HG03196 (cell line): ENCODE data around the gene STX5.
"Not testable (repeated sequence)": the region's sequence is repeated elsewhere in the genome, so short reads cannot be mapped to it uniquely, and the experiment has no call there.

Source experiments
- ATAC-seq: cut with Tn5 transposase; IDR thresholded peaks from one replicate; pipeline ENCODE4 v1.9.1; 2021; ENCODE audit not compliant: unreplicated experiment

The STX5 gene

DNA sequence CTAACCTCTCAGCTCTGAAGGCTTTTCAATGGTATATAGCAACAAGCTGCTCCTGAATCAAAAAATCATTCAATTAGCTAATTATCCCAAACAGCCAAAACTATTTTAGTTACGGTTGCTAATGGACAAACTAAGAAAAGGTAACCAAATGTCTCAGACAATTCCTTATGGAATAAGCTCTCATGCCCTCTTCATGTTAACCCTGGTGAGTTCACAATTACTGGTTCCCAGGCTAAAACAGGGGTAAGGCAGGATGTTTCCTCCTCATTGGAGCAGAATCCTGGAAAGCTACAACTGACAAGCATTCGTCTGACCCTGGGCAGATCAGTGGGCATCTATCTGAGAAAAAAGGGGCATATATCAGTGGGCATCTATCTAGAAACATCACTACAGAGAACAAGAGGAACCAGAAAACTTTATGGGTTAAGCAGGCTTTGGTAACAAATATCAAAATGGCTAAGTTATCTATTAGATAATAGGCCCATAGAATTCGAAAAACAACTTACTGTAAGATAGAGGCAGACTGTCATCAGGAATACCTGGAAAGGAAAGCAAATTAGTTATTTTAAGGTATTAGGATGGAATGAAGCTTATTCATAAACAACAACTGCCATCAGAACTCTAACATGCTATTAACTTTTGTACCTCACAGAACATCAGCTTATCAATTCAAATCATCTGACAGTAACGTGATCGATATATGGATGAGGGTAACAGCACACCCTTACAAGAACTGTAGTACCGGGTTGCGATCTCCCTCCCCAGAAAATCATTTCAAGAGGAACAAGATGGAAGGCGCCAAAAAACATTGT, 22.4 kb upstream of the STX5 start:
- no peak for ATAC-seq

DNA sequence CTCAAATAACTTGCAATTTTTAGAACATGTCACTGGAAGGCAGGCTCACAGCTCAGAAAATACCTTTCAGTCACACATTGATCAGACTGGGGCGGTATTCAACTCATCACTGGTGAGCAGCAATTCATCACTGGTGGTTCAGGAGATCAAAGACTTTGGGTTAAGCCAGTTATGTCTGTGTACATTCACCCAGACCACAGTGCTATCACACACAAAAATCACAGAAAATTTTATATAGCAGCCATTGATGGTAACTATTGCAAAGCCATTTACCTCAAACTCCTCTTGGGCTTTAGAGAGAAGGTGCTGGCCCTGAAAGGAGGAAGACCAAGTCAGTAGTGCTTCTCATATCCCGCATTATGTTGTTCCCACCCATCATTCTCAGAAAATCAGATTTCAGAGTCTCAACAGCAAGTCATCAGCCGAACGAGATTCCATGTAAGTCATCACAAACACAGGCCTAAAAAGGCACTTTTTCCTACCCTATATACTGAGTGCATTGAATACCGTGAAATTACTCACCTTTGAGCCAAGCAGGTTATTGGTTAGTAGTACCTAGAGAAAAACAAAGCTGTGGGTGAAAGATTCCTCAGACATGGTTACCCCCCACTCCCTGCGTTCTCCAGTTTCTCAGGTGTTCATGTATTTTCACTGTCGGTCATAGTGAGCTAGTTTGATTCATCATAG, 21.6 kb upstream of the STX5 start:
- ATAC-seq = no peak

DNA sequence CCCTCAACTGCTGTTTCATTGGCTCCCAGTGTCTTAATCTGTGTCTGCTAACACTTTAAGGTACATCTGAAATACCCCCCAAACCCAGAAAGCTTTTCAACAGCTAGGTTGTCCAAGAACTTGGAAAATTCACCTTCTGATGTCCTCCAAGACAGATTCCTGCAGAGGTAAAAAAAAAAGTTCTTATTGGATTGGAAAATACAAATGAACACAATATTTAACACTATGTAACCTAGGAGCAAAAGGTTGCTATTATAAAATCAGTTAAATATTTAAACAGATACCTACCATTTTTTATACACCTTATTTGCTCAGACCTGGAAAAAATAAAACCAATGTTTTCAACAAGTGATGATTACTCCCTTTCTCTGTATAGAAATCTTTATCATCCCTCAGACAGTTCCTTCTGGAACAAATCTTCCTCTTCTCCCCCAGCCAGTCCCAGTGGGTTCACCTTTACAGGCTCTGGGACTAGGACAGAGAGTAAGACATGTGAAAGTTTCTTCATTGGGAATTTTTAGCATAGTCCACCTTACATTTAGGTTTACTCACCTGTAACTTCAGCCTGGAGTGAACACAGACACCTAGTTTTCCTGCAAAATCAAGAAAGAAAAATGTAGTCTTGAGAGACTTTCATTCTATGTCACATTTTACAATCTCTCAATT, 20.8 kb upstream of the STX5 start:
- no peak for ATAC-seq

DNA sequence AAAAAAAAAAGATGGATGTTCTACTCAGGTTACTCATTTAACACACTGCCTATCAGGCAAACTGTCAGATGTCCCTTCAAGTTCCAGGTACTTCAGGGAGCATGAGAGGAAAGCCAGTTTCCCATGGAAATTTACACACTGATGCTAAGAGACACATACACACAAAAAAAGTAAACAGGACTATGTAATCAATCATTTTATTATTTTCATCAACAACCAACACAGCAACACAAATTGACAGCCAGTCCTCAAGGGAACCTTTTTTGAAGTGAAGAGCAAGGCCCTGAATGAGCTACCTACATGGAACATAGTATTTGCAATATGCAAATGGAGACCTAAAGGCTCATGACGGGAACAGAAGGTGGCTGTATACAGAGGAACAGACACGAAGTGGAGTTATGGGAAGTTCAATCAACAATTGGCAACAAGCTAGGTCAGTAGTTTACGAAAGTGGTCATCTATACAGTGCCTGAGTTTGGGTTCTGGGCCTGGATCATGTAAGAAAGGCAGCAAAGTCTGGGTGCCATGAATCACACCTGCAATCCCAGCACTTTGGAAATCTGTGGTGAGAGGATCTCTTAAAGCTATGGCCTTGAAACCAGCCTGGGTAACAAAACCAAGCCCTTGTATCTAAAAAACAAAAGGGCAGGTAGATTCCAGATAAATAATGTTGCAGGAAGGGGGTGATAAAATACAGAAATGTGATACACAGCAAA, 20.1 kb upstream of the STX5 start:
- ATAC-seq = no peak

DNA sequence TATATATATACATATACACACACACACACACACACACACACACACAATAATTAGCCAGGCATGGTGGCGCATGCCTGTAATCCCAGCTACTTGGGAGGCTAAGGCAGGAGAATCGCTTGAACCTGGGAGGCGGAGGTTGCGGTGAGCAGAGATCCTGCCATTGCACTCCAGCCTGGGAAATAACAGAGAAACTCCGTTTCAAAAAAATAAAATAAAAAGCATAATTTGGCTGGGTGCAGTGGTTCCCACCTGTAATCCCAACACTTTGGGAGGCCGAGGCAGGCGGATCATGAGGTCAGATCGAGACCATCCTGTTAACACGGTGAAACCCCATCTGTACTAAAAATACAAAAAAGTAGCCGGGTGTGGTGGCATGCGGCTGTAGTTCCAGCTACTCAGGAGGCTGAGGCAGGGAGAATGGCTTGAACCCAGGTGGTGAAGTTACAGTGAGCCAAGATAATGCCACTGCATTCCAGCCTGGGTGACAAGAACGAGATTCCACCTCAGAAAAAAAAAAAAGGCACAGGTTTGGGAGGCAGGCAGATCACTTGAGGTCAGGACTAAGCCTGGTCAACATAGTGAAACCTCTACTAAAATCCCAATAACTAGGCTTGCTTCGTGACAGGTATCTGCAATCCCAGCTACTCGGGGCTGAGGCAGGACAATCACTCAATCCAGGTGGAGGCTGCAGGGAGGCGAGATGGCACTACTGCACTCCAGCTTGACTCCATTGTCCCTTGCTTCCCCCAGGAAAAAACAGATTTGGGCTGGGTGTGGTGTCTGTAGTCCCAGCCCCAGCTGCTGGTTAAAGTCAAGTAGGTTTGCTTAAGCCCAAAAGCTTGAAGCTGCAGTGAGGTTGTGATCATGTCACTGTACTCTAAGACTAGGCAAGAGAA, 19.3 kb upstream of the STX5 start:
- no peak for ATAC-seq

DNA sequence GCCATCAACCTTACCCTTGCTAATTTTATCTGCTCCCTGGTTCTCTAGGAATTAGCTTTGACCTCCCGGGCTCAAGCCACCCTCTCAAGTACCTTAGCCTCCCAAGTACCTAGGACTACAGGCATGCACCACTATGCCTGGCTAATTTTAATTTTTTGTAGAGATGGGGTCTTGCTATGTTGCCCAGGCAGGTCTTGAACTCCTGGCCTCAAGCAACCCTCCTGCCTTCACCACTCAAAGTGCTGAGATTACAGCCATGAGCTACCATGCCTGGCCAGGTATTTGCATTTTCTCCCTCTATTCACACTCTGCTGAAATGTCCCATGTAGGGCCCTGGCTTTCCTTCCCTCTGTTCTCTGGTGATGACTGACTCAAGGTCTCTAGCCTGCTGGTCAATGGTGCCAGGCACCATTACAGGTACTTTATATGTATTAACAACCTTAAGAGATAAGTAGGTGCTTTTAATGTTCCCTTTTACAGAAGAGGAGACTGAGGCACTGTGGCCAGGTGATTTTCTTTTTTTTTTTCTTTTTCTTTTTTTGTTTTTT, 16.0 kb upstream of the STX5 start:
- ATAC-seq = no peak

DNA sequence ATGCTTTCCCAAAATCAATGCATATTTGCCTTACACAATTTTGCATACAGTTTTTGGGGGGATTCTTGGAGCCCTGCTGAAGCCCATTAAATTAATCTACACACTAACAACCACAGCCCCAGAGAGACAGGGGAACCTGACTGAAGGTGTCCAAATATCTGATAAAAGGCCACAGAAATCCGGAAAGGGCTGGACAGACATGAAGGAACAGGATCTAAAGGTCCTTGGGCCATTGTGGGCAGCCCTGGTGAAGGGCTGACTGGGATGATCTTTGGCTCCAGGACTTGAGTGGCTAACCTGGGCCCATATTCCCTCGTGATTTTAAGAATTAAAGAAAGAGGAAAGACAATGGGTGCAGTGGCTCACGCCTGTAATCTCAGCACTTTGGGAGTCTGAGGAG, 14.3 kb upstream of the STX5 start:
- no peak for ATAC-seq

DNA sequence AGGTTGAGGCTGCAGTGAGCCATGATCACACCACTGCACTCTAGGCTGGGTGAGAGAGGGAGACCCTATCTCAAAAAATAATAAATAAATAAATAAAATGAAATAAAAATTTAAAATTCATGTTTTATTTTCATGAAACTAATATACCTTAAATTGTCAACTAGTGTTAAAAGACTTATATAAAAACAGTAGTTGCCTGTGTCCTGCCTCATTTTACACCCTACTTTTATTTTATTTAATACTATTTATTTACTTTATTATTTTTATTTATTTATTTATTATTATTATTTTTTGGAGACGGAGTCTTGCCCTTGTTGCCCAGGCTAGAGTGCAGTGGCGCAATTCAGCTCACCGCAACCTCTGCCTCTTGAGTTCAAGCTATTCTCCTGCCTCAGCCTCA, 12.3 kb upstream of the STX5 start:
- ATAC-seq = no peak

DNA sequence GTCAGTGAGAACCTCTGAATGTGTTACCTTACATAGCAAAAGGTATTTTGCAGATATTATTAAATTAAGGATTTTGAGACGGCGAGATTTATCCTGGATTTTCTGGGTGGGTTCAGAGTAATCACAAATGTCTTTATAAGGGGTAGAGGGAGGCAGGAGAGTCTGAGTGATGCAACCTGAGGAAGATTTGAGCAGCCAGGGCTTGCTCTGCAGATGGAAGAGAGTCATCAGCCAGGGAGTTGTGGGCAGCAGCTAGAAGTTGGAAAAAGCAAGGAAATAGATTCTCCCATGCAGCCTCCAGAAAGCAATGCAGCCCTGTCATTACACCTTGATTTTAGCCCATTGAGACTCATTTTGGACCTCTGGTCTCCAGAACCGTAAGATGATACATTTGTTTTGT, 11.6 kb upstream of the STX5 start:
- ATAC-seq = no peak

DNA sequence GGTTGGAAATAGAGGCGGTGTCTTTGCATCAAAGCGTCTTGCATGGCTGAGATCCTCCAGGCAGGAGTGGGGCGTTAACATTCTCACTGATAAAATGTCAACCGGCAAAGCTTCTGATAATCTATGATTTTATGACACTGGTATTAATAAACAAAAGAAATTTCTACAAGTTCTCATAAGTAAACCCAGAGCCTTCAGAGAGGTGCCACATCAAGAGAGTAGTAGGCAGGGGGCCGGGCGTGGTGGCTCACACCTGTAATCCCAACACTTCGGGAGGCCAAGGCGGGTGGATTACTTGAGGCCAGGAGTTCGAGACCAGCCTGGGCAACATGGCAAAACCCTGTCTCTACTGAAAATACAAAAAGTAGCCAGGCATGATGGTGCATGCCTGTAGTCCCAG, 11.0 kb upstream of the STX5 start:
- not testable (repeated sequence) for ATAC-seq

DNA sequence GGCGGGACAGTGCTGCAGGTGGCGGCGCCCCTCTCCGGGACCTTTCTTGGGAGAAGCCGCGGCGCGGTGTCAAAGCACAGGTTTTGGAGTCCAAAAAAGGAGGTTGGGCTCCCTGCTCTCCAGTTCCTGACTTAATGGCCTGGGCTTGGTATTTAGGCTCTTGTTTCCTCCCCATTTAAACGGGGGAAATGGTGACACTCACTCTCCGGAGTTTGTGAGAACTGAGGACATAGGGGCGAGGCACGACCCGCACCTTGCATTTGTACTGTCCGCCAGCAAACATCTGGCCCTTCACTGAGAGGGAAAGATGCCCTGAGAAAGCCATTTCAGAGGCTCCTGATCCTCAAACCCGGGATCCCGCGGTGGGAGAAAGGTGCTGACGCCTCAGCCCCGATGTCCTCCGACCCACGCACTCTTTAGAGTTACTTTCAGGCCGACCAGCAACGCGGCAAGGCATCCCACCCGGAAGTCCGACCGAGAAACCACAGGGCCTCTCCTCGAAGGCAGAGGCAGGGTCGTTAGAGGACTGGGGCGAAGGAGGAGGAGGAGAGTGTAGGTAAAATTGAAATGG, 10.4 kb upstream of the STX5 start:
- ATAC-seq = no peak

DNA sequence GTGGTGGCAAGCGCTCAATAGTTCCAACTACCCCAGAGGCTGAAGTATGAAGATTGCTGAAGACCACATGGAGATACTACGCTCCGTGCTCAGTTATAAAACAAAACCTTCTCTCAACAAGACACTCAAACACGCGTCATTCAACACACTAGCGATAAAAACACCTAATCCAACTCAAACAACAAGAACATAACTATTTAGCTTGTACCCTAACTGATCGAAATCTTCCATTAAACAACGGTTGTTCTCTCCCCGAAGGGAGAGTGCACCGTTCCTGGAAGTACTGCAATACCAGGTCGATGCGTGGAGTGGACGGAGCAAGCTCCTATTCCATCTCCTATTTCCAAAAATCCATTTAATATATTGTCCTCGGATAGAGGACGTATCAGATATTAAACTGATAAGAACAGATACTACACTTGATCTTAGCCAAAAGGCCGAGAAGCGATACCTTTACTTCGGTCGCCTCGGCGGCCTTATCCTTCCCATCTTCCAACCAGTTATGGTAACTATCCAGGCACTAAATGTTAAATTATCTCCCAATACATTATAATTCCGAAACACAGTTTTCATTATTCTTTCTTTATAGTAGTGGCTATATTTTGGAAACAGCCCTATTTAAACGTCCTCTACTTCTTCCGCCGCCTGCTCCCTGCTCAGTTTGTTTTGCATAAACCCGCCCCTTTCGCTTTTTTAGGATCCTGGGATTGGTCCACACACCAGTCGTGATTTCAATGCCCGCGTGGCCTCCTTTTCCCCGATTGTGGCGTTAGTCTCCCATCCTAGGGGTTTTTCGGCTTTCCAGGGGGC, 9.7 kb upstream of the STX5 start:
- peak; percentile 38 for ATAC-seq

DNA sequence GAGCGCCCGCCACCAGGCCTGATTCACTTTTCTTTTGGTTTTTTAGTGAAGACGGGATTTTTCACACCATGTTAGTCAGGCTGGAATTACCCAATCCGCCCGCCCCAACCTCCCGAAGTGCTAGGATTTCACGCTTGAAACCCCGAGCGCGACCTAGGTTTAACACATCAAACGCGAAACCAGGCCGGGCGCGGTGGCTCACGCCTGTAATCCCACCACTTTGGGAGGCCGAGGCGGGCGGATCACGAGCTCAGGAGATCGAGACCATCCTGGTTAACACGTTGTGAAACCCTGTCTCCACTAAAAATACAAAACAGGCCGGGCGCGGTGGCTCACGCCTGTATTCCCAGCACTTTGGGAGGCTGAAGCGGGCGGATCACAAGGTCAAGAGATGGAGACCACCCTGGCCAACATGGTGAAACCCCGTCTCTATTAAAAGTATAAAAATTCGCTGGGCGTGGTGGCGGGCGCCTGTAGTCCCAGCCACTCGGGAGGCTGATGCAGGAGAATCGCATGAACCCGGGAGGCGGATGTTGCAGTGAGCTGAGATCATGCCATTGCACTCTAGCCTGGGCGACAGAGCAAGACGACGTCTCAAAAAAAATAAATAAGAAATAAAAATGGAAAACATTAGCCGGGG, 9.0 kb upstream of the STX5 start:
- not testable (repeated sequence) for ATAC-seq

DNA sequence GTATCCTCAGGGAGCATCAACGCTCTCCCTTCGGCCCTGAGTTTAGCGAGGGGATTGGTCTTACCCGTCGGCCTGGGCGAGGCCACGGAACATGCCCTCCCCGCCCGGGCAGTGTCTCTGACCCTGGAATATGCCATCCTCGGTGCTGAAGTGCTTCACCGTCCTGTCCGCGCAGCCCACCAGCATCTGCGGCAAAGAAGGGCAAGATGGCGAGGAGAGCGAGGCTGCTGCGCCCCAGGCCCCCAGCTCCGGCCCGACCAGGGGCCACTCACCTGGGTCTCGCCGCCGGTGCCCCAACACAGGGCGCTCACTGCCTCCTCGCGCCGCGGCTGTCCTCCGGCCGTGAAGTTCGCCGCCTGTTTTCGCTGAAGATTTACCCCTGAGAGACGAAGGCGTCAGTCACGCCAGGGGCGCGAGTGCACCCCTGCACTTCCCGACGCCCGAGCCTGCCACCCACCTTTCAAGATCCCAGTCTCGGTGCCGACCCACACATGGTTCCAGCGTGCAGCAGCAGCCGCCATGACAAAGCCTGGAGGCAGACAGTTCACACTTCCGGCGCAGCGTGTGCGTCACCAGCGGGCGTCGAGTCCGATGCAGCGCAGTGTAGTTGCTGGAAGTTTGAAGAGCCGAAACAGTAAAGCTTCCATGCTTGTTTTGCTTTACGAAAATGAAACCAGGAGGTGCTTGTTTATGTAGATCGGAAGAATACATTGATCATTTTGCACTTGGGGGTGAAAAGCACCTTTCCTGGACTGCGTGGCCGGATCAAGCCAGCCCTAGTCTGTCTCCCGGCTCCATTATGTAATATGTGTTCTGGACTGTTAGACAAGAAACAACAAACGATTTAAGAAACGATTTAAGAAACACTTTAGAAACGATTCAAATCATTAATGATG, 7.4 kb upstream of the STX5 start, which contains the start of gene WDR74:
Gene WDR74 (minus strand): TSS at position 541 of the 896 bp plus-strand sequence. CDS start 20 bp downstream, at position 521.
- peak; percentile 48 for ATAC-seq

DNA sequence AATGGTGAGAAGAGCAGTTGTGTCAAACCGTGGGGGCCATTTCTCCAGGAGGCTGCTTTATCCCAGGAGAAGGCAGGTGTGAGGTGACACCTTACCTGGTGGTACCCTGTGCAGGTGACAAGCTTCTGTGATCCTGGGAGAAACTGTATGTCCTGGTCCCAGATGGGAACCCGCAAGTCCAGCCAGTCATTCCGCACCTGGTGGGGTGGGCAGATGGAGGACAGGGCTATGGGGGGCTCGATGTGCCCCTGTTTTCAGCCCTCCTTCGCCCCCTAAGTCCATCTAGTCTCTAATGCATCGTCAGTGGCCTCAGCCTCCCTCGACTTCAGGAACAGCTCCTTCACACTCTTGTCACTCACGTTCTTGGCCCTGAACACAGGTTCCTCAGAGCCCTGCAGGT, 3.5 kb upstream of the STX5 start:
- no peak for ATAC-seq

DNA sequence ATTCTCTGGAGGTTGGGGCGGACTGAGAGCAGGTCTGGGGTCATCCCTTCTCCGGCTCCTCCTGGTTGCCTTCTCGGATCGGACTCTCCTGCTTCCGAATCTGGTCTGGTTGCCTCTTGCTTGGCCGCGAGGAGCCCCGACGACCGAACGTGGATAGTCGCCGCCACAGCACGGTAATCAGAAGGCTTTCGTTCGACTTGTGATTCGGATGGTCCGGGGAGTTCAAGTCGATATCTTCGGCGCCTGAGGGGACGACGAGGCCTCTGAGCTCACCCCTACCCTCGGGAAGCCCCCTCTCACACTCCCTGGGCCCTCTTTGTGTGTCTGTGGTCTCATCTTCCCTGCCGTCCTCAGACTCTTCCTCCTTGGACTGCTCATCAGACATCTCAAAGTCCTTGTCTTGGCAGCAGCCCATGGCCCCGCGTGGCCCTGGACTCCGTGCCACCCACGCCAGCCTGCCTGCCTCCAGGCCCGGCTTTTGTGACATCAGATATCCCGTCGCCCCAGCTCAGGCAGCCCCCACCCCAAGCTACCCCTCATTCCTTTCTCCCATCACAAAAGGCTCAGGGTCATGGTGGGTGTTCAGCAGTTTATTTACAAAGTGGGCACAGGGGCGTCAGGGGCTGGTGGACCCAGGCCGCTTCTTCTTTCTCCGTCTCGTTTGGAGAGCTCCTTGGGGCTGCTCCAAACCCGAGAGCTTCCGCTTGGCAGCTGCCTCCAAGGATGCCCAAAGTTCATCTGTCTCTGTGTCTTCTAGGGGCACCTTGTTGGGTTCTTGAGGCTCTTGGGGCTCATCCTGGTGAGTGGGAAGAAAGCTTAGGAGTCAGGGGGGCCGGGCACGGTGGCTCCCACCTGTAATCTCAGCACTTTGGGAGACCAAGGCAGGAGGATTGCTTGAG, 734 bp upstream of the STX5 start, which contains the start of gene TEX54:
Gene TEX54 (minus strand): TSS at position 506 of the 899 bp plus-strand sequence.
- ATAC-seq = no peak
